ENCODE measurements around the gene DAZAP2.

Gene DAZAP2

GRCh38 chr12:51210690-51211395 lies 27.8 kb upstream of the DAZAP2 start:
- DNase-seq (ENCODE audit: low read depth) = no peak
- TF ChIP-seq MYC (IDR thresholded peaks at IDR 0.05; ENCODE audit: low read depth, low read length) (no peak), POLR2A (IDR thresholded peaks at IDR 0.05; ENCODE audit: extremely low read depth, insufficient read length) (no peak), MAX (IDR thresholded peaks at IDR 0.05; ENCODE audit: low read depth, low read length) (no peak), CTCF (IDR thresholded peaks at IDR 0.05; ENCODE audit: low read depth, low read length) (no peak)
- H3K4me3 ChIP-seq (ENCODE audit: low read depth, low read length) = no peak overlapping the region

- no peak for TF ChIP-seq MAX (IDR thresholded peaks at IDR 0.05; ENCODE audit: low read depth, low read length)
- TF ChIP-seq CTCF (IDR thresholded peaks at IDR 0.05; ENCODE audit: low read depth, low read length) = no peak
- no peak for TF ChIP-seq MYC (IDR thresholded peaks at IDR 0.05; ENCODE audit: low read depth, low read length)
- TF ChIP-seq POLR2A (IDR thresholded peaks at IDR 0.05; ENCODE audit: extremely low read depth, insufficient read length) = no peak
- no peak for DNase-seq (ENCODE audit: low read depth)
Measured at GRCh38 chr12:51214895-51215294, 23.7 kb upstream of the DAZAP2 start.

GRCh38 chr12:51216642-51217041 lies 22.0 kb upstream of the DAZAP2 start:
- no peak overlapping the region for H3K4me3 ChIP-seq (ENCODE audit: low read depth, low read length)
- TF ChIP-seq MYC (IDR thresholded peaks at IDR 0.05; ENCODE audit: low read depth, low read length) = no peak
- no peak for TF ChIP-seq MAX (IDR thresholded peaks at IDR 0.05; ENCODE audit: low read depth, low read length)
- TF ChIP-seq POLR2A (IDR thresholded peaks at IDR 0.05; ENCODE audit: extremely low read depth, insufficient read length) = no peak
- TF ChIP-seq CTCF (IDR thresholded peaks at IDR 0.05; ENCODE audit: low read depth, low read length) = no peak

More at GRCh38 chr12:51214895-51215294, 23.7 kb upstream of the DAZAP2 start:
- H3K4me3 ChIP-seq (ENCODE audit: low read depth, low read length) = no peak overlapping the region

GRCh38 chr12:51217133-51217967 lies 21.3 kb upstream of the DAZAP2 start:
- peak overlapping the region; percentile 70 for H3K4me3 ChIP-seq (ENCODE audit: low read depth, low read length)
- no peak for TF ChIP-seq POLR2A (IDR thresholded peaks at IDR 0.05; ENCODE audit: extremely low read depth, insufficient read length)
- peak; percentile 2 for TF ChIP-seq CTCF (IDR thresholded peaks at IDR 0.05; ENCODE audit: low read depth, low read length)
- no peak for TF ChIP-seq MAX (IDR thresholded peaks at IDR 0.05; ENCODE audit: low read depth, low read length)
- no peak for TF ChIP-seq MYC (IDR thresholded peaks at IDR 0.05; ENCODE audit: low read depth, low read length)
- peak; percentile 55 for DNase-seq (ENCODE audit: low read depth)

More at GRCh38 chr12:51216642-51217041, 22.0 kb upstream of the DAZAP2 start:
- no peak for DNase-seq (ENCODE audit: low read depth)

GRCh38 chr12:51217968-51218606 lies 20.5 kb upstream of the DAZAP2 start, which contains the start of gene POU6F1:
Gene POU6F1 (minus strand): TSS chr12:51218062. CDS start chr12:51206836, 11,226 bp downstream.
- peak within 1 kb of the TSS; percentile 70 for H3K4me3 ChIP-seq (ENCODE audit: low read depth, low read length)
- TF ChIP-seq POLR2A (IDR thresholded peaks at IDR 0.05; ENCODE audit: extremely low read depth, insufficient read length) (peak; percentile 60), MYC (IDR thresholded peaks at IDR 0.05; ENCODE audit: low read depth, low read length) (peak; percentile 69), CTCF (IDR thresholded peaks at IDR 0.05; ENCODE audit: low read depth, low read length) (peak; percentile 34), MAX (IDR thresholded peaks at IDR 0.05; ENCODE audit: low read depth, low read length) (peak; percentile 82)

More at GRCh38 chr12:51217968-51218606, 20.5 kb upstream of the DAZAP2 start, which contains the start of gene POU6F1:
- DNase-seq (ENCODE audit: low read depth) = peak; percentile 90
